ENCODE measurements around the gene OVAAL.

The OVAAL gene

DNA sequence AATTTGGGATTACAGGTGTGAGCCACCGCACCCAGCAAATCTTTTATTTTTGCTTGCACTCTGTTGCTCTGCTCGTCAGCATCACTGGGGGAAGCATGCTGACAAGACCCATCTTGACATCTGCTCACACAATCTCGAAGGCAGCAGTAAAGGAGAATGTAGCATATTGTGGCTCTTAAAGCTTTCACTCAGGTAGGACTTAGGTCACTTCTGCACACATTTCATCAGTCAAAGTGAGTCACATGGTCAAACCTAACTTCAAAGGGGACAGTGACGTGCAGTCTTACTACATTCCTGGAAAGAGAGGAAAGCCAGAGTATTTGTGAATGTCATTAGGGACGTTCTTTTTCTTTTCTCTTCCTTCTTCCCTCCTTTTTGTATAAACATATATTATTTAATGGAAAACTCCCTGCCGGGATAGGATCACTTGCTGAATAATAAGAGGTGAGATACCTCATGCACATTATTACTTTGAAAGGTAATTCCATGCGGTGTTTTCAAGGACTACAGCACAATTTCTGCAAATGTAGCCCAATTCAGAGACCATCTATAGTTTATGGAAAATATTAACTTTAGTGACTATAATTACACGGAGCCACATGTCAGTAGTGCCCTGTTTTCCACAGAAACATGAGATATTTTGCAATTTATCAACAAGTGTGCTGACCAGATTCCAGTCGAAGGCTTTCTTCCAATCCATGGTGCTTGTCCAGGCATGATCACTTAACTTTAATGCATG lies 37.1 kb upstream of the OVAAL start:
- no peak overlapping the region for H3K27ac Mint-ChIP-seq
- H3K27me3 Mint-ChIP-seq (ENCODE audit: low read depth): no peaks in the 10 kb centered on the region
- TF ChIP-seq, protein P1, sequence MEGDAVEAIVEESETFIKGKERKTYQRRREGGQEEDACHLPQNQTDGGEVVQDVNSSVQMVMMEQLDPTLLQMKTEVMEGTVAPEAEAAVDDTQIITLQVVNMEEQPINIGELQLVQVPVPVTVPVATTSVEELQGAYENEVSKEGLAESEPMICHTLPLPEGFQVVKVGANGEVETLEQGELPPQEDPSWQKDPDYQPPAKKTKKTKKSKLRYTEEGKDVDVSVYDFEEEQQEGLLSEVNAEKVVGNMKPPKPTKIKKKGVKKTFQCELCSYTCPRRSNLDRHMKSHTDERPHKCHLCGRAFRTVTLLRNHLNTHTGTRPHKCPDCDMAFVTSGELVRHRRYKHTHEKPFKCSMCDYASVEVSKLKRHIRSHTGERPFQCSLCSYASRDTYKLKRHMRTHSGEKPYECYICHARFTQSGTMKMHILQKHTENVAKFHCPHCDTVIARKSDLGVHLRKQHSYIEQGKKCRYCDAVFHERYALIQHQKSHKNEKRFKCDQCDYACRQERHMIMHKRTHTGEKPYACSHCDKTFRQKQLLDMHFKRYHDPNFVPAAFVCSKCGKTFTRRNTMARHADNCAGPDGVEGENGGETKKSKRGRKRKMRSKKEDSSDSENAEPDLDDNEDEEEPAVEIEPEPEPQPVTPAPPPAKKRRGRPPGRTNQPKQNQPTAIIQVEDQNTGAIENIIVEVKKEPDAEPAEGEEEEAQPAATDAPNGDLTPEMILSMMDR (IDR thresholded peaks at IDR 0.05; ENCODE audit: unreplicated experiment in 3 of 3): no peak
- H3K9me3 Mint-ChIP-seq: no peaks in the 10 kb centered on the region
- H3K36me3 Mint-ChIP-seq (ENCODE audit: low read depth): no peaks in the 10 kb centered on the region
- H3K4me3 Mint-ChIP-seq: no peak overlapping the region
- H3K4me1 Mint-ChIP-seq: peaks cover 25% of the 10 kb centered on the region

DNA sequence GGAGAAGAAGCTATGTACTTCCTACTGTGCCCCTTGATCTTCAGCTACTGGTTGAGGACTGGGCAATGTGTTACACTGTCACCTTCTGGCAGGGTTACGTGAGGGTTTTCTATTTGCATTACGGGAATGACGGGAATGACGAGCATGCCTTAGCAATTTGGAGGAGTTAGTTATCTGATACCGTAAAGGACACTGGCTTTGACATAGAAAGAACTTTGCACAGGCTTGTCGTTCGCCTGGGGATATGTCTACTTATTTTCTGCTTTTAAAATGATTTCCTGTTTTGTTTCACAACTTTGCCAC lies 36.6 kb upstream of the OVAAL start:
- TF ChIP-seq, protein P1 (IDR thresholded peaks at IDR 0.05; ENCODE audit: unreplicated experiment in 3 of 3): no peak
- Mint-ChIP-seq H3K27me3 (ENCODE audit: low read depth) (no peaks in the 10 kb centered on the region), H3K36me3 (ENCODE audit: low read depth) (no peaks in the 10 kb centered on the region), H3K9me3 (no peaks in the 10 kb centered on the region), H3K4me1 (peaks cover 25% of the 10 kb centered on the region), H3K4me3 (no peak overlapping the region), H3K27ac (no peak overlapping the region)

DNA sequence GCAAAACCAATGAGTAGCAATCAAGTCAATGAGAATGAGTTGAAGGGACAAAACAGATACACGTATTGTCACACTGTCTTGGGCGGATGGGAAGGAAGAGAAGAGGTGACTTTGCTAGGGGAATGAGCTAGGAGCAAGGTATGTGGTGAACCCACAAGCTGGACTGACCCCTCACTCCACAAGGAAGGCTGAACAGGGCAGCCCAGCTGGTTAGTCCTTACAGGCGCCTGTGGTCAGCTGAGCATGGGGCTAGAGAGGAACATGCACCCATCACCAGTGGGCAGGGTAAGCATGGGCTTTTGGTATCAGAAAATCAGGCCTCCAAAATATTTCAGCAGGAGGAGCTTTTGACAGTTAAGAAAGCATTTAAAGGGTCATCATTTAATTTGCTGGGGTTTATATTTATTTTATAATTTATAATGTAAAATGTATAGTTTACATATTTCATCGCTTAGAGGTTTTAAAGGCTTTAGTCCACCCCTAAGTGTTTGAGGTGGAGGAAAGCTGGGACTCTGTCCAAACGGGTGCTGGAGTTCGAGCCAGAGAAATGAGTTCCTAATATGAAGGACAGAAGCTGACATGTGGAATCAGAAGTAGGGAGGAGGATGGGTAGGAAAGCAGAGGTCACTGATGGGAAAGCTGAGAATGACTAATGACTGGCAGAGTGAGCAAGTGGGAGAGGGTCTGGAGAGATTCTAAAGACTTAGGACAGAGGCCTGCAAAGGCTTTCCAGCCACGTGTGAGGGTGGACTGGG lies 34.4 kb upstream of the OVAAL start:
- no peaks in the 10 kb centered on the region for H3K9me3 Mint-ChIP-seq
- no peaks in the 10 kb centered on the region for H3K36me3 Mint-ChIP-seq (ENCODE audit: low read depth)
- TF ChIP-seq, protein P1 (IDR thresholded peaks at IDR 0.05; ENCODE audit: unreplicated experiment in 3 of 3): no peak
- peaks cover 25% of the 10 kb centered on the region for H3K4me1 Mint-ChIP-seq
- no peak overlapping the region for H3K4me3 Mint-ChIP-seq
- H3K27me3 Mint-ChIP-seq (ENCODE audit: low read depth): no peaks in the 10 kb centered on the region
- no peak overlapping the region for H3K27ac Mint-ChIP-seq

DNA sequence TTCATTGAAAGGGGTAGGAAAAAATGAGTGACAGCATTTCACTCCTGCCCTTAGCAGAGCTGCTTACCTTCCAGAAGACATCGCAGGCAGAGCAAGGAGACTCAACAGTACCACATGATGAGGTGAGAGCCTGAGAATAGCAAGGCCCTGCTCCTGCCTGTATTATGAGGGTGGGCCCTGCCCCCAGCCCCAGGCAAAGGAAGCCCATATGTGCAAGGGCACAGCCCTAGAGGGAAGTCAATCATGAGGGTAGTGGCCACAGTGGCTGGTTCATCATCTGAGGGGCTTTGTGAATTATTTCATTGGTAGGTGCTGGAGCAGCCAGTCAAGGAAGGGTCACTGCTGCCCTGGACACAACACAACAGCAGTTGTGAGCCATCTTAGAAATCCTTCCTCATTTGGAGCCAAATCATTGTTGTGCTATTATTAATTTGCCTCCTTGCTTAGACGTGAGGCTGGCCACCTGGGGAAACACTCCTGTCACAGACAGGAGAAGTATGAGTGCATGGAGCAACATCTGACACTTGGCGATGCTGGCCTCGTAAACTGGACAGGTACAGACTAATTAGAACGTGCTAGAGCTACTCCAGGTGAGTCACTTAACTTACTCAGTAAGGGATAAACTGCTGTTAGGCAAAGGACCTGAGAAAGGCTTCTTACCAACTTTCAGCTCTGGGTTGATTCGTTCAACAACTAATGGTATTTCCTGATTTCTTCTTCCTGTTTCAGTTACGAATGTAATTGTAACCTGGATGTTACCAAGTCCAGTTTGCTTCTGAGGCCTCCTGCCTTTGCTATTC lies 33.6 kb upstream of the OVAAL start:
- H3K27me3 Mint-ChIP-seq (ENCODE audit: low read depth): no peaks in the 10 kb centered on the region
- no peak overlapping the region for H3K27ac Mint-ChIP-seq
- TF ChIP-seq, protein P1 (IDR thresholded peaks at IDR 0.05; ENCODE audit: unreplicated experiment in 3 of 3): no peak
- no peak overlapping the region for H3K4me3 Mint-ChIP-seq
- peaks cover 19% of the 10 kb centered on the region for H3K4me1 Mint-ChIP-seq
- no peaks in the 10 kb centered on the region for H3K36me3 Mint-ChIP-seq (ENCODE audit: low read depth)
- H3K9me3 Mint-ChIP-seq: no peaks in the 10 kb centered on the region

DNA sequence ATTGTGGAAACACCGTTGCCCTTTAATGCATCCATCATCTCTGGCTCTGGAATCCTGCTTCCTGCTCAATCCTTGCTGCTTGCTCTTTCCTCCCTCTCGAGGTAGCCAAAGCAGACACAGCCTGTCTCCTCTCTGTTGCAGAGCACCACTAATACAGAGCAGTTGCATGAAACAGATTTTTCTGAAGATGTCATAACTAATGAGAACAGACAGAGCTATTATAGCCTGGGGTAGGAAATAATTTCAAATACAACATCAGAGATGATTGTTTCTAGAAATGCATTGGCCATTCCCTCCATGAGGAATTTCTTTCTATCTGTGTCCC lies 33.1 kb upstream of the OVAAL start:
- H3K36me3 Mint-ChIP-seq (ENCODE audit: low read depth): no peaks in the 10 kb centered on the region
- H3K27me3 Mint-ChIP-seq (ENCODE audit: low read depth): no peaks in the 10 kb centered on the region
- peaks cover 19% of the 10 kb centered on the region for H3K4me1 Mint-ChIP-seq
- no peaks in the 10 kb centered on the region for H3K9me3 Mint-ChIP-seq
- H3K27ac Mint-ChIP-seq: no peak overlapping the region
- TF ChIP-seq, protein P1 (IDR thresholded peaks at IDR 0.05; ENCODE audit: unreplicated experiment in 3 of 3): no peak
- no peak overlapping the region for H3K4me3 Mint-ChIP-seq
